WTC11 (cell line): ENCODE measurements around the gene IL10RA. TPM values are rescaled to one million over a fixed set of nuclear protein-coding genes. Genes with fewer than 3 reads are reported as not detected.
A peak's percentile ranks its signal among the peaks of the same experiment; 100 is the strongest.

Experiments
- ATAC-seq: fragments of 200-7000 bp; cut with Tn5 transposase; 2 replicates; pipeline ENCODE4 v1.10.0; 2021; ENCODE audit warnings: mild to moderate bottlenecking, moderate library complexity
- Bru-seq: library from RNA; stranded (reverse); fragments of 400-500 nt; gene quantifications from one replicate; lab custom pipeline; 2021; lab: Mats Ljungman, UMichigan
- CTCF ChIA-PET: fragments of 300-600 bp; sonication (Branson Sonifier 250); formaldehyde crosslinking; loops from one replicate; lab custom pipeline; 2021; ENCODE audit warnings: antibody characterized with exemption; lab: Charles Lee
- POLR2A ChIA-PET: fragments of 350-600 bp; sonication (Branson Sonifier 250); formaldehyde crosslinking; loops from one replicate; lab custom pipeline; 2021; ENCODE audit warnings: antibody characterized with exemption; lab: Charles Lee
- DNase-seq: peaks from one replicate; pipeline ENCODE4 v3.0.0; 2021; ENCODE audit warnings: low spot score
- H3K27ac Mint-ChIP-seq: 2 replicates; pipeline ENCODE4 v1.8.0; 2021; ENCODE audit warnings: mixed read lengths
- H3K27me3 Mint-ChIP-seq: 2 replicates; pipeline ENCODE4 v1.8.0; 2021; ENCODE audit warnings: low read depth, mild to moderate bottlenecking, moderate library complexity, mixed read lengths
- H3K36me3 Mint-ChIP-seq: 2 replicates; pipeline ENCODE4 v1.8.0; 2021; ENCODE audit warnings: mixed read lengths
- H3K4me1 Mint-ChIP-seq: 2 replicates; pipeline ENCODE4 v1.8.0; 2022; ENCODE audit warnings: mixed read lengths
- H3K4me3 Mint-ChIP-seq: 2 replicates; pipeline ENCODE4 v1.8.0; 2021; ENCODE audit warnings: mild to moderate bottlenecking, moderate library complexity, mixed read lengths
- H3K9me3 Mint-ChIP-seq: 2 replicates; pipeline ENCODE4 v1.8.0; 2021; ENCODE audit warnings: mixed read lengths
- ATF1 ChIP-seq: sonication (generic); formaldehyde crosslinking; IDR thresholded peaks from 2 replicates; pipeline ENCODE4 v1.8.1; 2023; ENCODE audit warnings: mild to moderate bottlenecking, moderate library complexity, missing genetic modification reagents
- ETV6 ChIP-seq: sonication (generic); formaldehyde crosslinking; IDR thresholded peaks from 2 replicates; pipeline ENCODE4 v1.8.1; 2022; ENCODE audit warnings: mild to moderate bottlenecking, missing genetic modification reagents
- FOXK1 ChIP-seq: sonication (generic); formaldehyde crosslinking; IDR thresholded peaks from 2 replicates; pipeline ENCODE4 v1.8.0; 2022; ENCODE audit warnings: mild to moderate bottlenecking, moderate library complexity, missing genetic modification reagents
- GABPB1 ChIP-seq: sonication (generic); formaldehyde crosslinking; IDR thresholded peaks from 2 replicates; pipeline ENCODE4 v1.8.1; 2023; ENCODE audit warnings: mild to moderate bottlenecking, missing genetic modification reagents
- GRHL2 ChIP-seq: fragments of 250-450 bp; sonication (Bioruptor Pico); IDR thresholded peaks from 2 replicates; pipeline ENCODE4 v1.8.0; 2022; ENCODE audit warnings: mild to moderate bottlenecking, moderate library complexity; ENCODE audit not compliant: insufficient replicate concordance, severe bottlenecking
- JAZF1 ChIP-seq: fragments of 250-450 bp; sonication (Bioruptor Pico); IDR thresholded peaks from 2 replicates; pipeline ENCODE4 v1.9.0; 2021; ENCODE audit warnings: moderate library complexity, mild to moderate bottlenecking, inconsistent platforms
- JUN ChIP-seq: sonication (generic); formaldehyde crosslinking; IDR thresholded peaks from 2 replicates; pipeline ENCODE4 v1.8.0; 2023; ENCODE audit warnings: mild to moderate bottlenecking, missing genetic modification reagents
- MXD4 ChIP-seq: fragments of 250-450 bp; sonication (Bioruptor Pico); IDR thresholded peaks from 2 replicates; pipeline ENCODE4 v1.8.0; 2021; ENCODE audit warnings: mild to moderate bottlenecking, moderate library complexity, borderline replicate concordance
- NFYB ChIP-seq: sonication (generic); formaldehyde crosslinking; conservative IDR thresholded peaks from 2 replicates; pipeline ENCODE4 v1.8.0; 2022; ENCODE audit warnings: low read depth, missing genetic modification reagents
- NR1H2 ChIP-seq: sonication (generic); formaldehyde crosslinking; IDR thresholded peaks from 2 replicates; pipeline ENCODE4 v1.9.0; 2021; ENCODE audit warnings: mild to moderate bottlenecking, moderate library complexity, missing genetic modification reagents
- OVOL2 ChIP-seq: fragments of 250-450 bp; sonication (Bioruptor Pico); IDR thresholded peaks from 2 replicates; pipeline ENCODE4 v1.9.0; 2021; ENCODE audit warnings: mild to moderate bottlenecking, borderline replicate concordance
- SMAD4 ChIP-seq: sonication (generic); formaldehyde crosslinking; IDR thresholded peaks from 2 replicates; pipeline ENCODE4 v1.8.0; 2022; ENCODE audit warnings: mild to moderate bottlenecking, missing genetic modification reagents
- TEAD4 ChIP-seq: sonication (generic); formaldehyde crosslinking; IDR thresholded peaks from 2 replicates; pipeline ENCODE4 v1.8.0; 2022; ENCODE audit warnings: mild to moderate bottlenecking, missing genetic modification reagents
- ZBTB21 ChIP-seq: sonication (generic); formaldehyde crosslinking; IDR thresholded peaks from 2 replicates; pipeline ENCODE4 v1.8.1; 2023; ENCODE audit warnings: mild to moderate bottlenecking, missing genetic modification reagents, borderline replicate concordance
- ZNF138 ChIP-seq: sonication (generic); formaldehyde crosslinking; conservative IDR thresholded peaks from 2 replicates; pipeline ENCODE4 v1.8.1; 2022; ENCODE audit warnings: mild to moderate bottlenecking, moderate library complexity, missing genetic modification reagents
- ZNF232 ChIP-seq: sonication (generic); formaldehyde crosslinking; IDR thresholded peaks from 2 replicates; pipeline ENCODE4 v1.8.0; 2022; ENCODE audit warnings: mild to moderate bottlenecking, missing genetic modification reagents
- ZNF317 ChIP-seq: sonication (generic); formaldehyde crosslinking; IDR thresholded peaks from 2 replicates; pipeline ENCODE4 v1.8.1; 2023; ENCODE audit warnings: low read depth, mild to moderate bottlenecking, moderate library complexity, missing genetic modification reagents, borderline replicate concordance
- ZNF396 ChIP-seq: fragments of 250-450 bp; sonication (Bioruptor Pico); IDR thresholded peaks from 2 replicates; pipeline ENCODE4 v1.8.0; 2021; ENCODE audit warnings: mild to moderate bottlenecking, moderate library complexity, borderline replicate concordance
- long read RNA-seq, 3 experiments: library from RNA in 1 of 3; library from capped mRNA in 1 of 3; library from polyadenylated mRNA in 1 of 3; unstranded in 2 of 3; stranded (forward) in 1 of 3; transcript quantifications; one replicate each; pipeline ENCODE4 v2.0.0, GENCODE V29; 2021
- total RNA-seq: library from RNA; stranded (reverse); gene quantifications from 3 replicates; pipeline ENCODE4 v1.2.3, GENCODE V29; 2021
- TF ChIP-seq, protein P1 (sequence below): sonication (generic); formaldehyde crosslinking; IDR thresholded peaks from 2 replicates; pipeline ENCODE4 v1.8.0; 2022; ENCODE audit warnings: mild to moderate bottlenecking, missing genetic modification reagents
- TF ChIP-seq, protein P2 (sequence below): sonication (generic); formaldehyde crosslinking; IDR thresholded peaks from 2 replicates; pipeline ENCODE4 v1.8.1; 2023; ENCODE audit warnings: mild to moderate bottlenecking, missing genetic modification reagents, moderate library complexity
- TF ChIP-seq, protein P3 (sequence below): sonication (generic); formaldehyde crosslinking; conservative IDR thresholded peaks from 2 replicates; pipeline ENCODE4 v1.8.1; 2022; ENCODE audit warnings: mild to moderate bottlenecking, missing genetic modification reagents
- TF ChIP-seq, protein P4 (sequence below): sonication (generic); formaldehyde crosslinking; IDR thresholded peaks from 2 replicates; pipeline ENCODE4 v1.8.0; 2022; ENCODE audit warnings: mild to moderate bottlenecking, missing genetic modification reagents
- TF ChIP-seq, protein P5 (sequence below): sonication (generic); formaldehyde crosslinking; IDR thresholded peaks from 2 replicates; pipeline ENCODE4 v1.8.1; 2022; ENCODE audit warnings: low read depth, missing genetic modification reagents, borderline replicate concordance
- TF ChIP-seq, protein P6 (sequence below): sonication (generic); formaldehyde crosslinking; IDR thresholded peaks from 2 replicates; pipeline ENCODE4 v1.8.1; 2022; ENCODE audit warnings: mild to moderate bottlenecking, moderate library complexity, missing genetic modification reagents
- TF ChIP-seq, protein P7 (sequence below): fragments of 250-450 bp; sonication (Bioruptor Pico); IDR thresholded peaks from 2 replicates; pipeline ENCODE4 v1.9.0; 2021; ENCODE audit warnings: mild to moderate bottlenecking, borderline replicate concordance

Gene IL10RA
- total RNA-seq (0.41 to 0.74 TPM (median 0.71 TPM) in 3 replicates), Bru-seq, nascent RNA (percentile 15 among the genes with signal in this experiment)
- long read RNA-seq, experiment 1: 0 reads
- long read RNA-seq, experiment 2: 0 reads
- long read RNA-seq, experiment 3: 0 reads

DNA sequence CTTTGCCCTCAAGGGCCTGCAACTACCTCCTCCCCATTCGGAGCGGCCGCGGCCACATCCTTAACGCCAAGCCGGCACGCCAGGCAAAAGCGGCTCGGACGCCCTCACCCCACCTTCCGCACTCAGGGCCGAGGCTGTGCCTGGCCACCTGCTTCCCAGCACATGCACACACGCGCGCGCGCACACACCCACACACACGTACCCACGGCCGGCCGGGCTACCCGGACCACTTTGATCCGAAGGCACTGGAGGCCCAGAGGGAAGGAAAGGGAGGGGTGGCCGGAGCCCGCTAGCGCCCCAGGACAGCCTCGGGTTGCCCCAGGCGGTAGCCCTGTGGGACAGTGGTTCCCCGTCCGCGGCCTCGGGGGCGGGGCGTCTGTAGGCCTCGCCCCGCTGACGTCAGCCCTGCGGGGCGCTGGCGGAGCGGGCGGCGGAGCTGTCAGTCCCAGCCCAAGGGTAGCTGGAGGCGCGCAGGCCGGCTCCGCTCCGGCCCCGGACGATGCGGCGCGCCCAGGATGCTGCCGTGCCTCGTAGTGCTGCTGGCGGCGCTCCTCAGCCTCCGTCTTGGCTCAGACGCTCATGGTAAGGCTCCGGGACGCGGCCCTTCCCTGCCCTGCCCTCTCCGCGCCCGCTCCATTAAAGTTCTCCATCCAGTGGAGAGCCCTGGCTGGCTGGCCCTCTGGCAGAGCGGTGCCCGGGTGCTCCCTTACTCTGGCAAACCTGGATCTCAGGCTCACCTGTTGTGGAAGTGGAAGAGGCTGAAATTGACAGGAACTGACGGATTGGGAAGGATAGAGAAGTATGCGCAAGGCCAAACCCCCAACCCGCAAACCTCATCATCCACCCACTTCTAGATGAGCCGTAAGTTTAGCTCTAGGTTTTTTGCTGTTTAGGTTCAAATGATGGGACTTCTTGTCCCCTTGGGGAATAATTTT, at the start of gene IL10RA:
TSS of gene IL10RA (plus strand) at position 442 of the 935 bp plus-strand sequence. CDS start at position 516, 74 bp downstream.
- Mint-ChIP-seq H3K36me3 (no peaks in the 10 kb centered on the region), H3K4me3 (peak within 1 kb of the TSS; percentile 84), H3K9me3 (peaks cover 4% of the 10 kb centered on the region; the same call in 1 of the 2 replicates), H3K27ac (no peak within 1 kb of the TSS), H3K4me1 (peaks cover 9% of the 10 kb centered on the region), H3K27me3 (peaks cover 58% of the 10 kb centered on the region)
- peak; percentile 89 for DNase-seq
- CTCF ChIA-PET: interaction anchor here (0.6 to 1.4 kb wide), 11 partner anchors 10 to 179 kb away, joined by 3 to 7 read pairs (median 4); no protein-coding TSS in a partner anchor
- peak; percentile 96 for ATAC-seq
- POLR2A ChIA-PET: interaction anchor here (1.0 kb wide), 1 partner anchor 8 kb away, joined by 4 read pairs; no protein-coding TSS in a partner anchor
- TF ChIP-seq, protein P1, sequence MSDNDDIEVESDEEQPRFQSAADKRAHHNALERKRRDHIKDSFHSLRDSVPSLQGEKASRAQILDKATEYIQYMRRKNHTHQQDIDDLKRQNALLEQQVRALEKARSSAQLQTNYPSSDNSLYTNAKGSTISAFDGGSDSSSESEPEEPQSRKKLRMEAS: peak; percentile 89
- TF ChIP-seq NR1H2 (no peak), JUN (CRISPR knock-in tag) (no peak), ZNF138 (no peak), SMAD4 (CRISPR knock-in tag) (no peak), GRHL2 (no peak), TEAD4 (CRISPR knock-in tag) (no peak), ZNF232 (CRISPR knock-in tag) (peak; percentile 93), FOXK1 (CRISPR knock-in tag) (peak; percentile 90), ZBTB21 (CRISPR knock-in tag) (peak; percentile 69; the same call in 1 of the 2 replicates), GABPB1 (CRISPR knock-in tag) (no peak; the same call in 1 of the 2 replicates), NFYB (CRISPR knock-in tag) (no peak; the same call in 1 of the 2 replicates), OVOL2 (CRISPR knock-in tag) (no peak), ETV6 (CRISPR knock-in tag) (peak; percentile 93), JAZF1 (no peak), ZNF317 (CRISPR knock-in tag) (no peak), ATF1 (CRISPR knock-in tag) (no peak; the same call in 1 of the 2 replicates), ZNF396 (no peak), MXD4 (CRISPR knock-in tag) (no peak)
- TF ChIP-seq, protein P2, sequence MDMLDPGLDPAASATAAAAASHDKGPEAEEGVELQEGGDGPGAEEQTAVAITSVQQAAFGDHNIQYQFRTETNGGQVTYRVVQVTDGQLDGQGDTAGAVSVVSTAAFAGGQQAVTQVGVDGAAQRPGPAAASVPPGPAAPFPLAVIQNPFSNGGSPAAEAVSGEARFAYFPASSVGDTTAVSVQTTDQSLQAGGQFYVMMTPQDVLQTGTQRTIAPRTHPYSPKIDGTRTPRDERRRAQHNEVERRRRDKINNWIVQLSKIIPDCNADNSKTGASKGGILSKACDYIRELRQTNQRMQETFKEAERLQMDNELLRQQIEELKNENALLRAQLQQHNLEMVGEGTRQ: no peak
- TF ChIP-seq, protein P3, sequence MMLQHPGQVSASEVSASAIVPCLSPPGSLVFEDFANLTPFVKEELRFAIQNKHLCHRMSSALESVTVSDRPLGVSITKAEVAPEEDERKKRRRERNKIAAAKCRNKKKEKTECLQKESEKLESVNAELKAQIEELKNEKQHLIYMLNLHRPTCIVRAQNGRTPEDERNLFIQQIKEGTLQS (CRISPR knock-in tag): no peak
- TF ChIP-seq, protein P4, sequence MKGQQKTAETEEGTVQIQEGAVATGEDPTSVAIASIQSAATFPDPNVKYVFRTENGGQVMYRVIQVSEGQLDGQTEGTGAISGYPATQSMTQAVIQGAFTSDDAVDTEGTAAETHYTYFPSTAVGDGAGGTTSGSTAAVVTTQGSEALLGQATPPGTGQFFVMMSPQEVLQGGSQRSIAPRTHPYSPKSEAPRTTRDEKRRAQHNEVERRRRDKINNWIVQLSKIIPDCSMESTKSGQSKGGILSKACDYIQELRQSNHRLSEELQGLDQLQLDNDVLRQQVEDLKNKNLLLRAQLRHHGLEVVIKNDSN: no peak
- TF ChIP-seq, protein P5, sequence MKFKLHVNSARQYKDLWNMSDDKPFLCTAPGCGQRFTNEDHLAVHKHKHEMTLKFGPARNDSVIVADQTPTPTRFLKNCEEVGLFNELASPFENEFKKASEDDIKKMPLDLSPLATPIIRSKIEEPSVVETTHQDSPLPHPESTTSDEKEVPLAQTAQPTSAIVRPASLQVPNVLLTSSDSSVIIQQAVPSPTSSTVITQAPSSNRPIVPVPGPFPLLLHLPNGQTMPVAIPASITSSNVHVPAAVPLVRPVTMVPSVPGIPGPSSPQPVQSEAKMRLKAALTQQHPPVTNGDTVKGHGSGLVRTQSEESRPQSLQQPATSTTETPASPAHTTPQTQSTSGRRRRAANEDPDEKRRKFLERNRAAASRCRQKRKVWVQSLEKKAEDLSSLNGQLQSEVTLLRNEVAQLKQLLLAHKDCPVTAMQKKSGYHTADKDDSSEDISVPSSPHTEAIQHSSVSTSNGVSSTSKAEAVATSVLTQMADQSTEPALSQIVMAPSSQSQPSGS (CRISPR knock-in tag): no peak
- TF ChIP-seq, protein P6, sequence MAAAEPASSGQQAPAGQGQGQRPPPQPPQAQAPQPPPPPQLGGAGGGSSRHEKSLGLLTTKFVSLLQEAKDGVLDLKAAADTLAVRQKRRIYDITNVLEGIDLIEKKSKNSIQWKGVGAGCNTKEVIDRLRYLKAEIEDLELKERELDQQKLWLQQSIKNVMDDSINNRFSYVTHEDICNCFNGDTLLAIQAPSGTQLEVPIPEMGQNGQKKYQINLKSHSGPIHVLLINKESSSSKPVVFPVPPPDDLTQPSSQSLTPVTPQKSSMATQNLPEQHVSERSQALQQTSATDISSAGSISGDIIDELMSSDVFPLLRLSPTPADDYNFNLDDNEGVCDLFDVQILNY: peak; percentile 60; the same call in 1 of the 2 replicates
- TF ChIP-seq, protein P7, sequence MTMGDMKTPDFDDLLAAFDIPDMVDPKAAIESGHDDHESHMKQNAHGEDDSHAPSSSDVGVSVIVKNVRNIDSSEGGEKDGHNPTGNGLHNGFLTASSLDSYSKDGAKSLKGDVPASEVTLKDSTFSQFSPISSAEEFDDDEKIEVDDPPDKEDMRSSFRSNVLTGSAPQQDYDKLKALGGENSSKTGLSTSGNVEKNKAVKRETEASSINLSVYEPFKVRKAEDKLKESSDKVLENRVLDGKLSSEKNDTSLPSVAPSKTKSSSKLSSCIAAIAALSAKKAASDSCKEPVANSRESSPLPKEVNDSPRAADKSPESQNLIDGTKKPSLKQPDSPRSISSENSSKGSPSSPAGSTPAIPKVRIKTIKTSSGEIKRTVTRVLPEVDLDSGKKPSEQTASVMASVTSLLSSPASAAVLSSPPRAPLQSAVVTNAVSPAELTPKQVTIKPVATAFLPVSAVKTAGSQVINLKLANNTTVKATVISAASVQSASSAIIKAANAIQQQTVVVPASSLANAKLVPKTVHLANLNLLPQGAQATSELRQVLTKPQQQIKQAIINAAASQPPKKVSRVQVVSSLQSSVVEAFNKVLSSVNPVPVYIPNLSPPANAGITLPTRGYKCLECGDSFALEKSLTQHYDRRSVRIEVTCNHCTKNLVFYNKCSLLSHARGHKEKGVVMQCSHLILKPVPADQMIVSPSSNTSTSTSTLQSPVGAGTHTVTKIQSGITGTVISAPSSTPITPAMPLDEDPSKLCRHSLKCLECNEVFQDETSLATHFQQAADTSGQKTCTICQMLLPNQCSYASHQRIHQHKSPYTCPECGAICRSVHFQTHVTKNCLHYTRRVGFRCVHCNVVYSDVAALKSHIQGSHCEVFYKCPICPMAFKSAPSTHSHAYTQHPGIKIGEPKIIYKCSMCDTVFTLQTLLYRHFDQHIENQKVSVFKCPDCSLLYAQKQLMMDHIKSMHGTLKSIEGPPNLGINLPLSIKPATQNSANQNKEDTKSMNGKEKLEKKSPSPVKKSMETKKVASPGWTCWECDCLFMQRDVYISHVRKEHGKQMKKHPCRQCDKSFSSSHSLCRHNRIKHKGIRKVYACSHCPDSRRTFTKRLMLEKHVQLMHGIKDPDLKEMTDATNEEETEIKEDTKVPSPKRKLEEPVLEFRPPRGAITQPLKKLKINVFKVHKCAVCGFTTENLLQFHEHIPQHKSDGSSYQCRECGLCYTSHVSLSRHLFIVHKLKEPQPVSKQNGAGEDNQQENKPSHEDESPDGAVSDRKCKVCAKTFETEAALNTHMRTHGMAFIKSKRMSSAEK (CRISPR knock-in tag): no peak
